Measurements from ENCODE around the gene URI1. TPM values are rescaled to one million over a fixed set of nuclear protein-coding genes. Genes with fewer than 3 reads are reported as not detected.

The URI1 gene
- total RNA-seq, 1 donor from 2014 or later: 43.7 TPM

- no peak for DNase-seq (ENCODE audit: extremely low spot score, unreplicated experiment)
- Mint-ChIP-seq H3K4me1 (ENCODE audit: unreplicated experiment) (peaks cover 16% of the 10 kb centered on the region), H3K9me3 (ENCODE audit: unreplicated experiment) (peaks cover 13% of the 10 kb centered on the region), H3K36me3 (ENCODE audit: unreplicated experiment) (peaks cover 2% of the 10 kb centered on the region), H3K27me3 (ENCODE audit: unreplicated experiment) (peaks cover 3% of the 10 kb centered on the region), H3K27ac (ENCODE audit: unreplicated experiment) (no peak overlapping the region), H3K4me3 (ENCODE audit: unreplicated experiment) (no peak overlapping the region)
- TF ChIP-seq CTCF (IDR thresholded peaks at IDR 0.05): no peak
Observed at GRCh38 chr19:29939628-29940027, 2.4 kb upstream of the URI1 start.

GRCh38 chr19:29940971-29941585, 961 bp upstream of the URI1 start:
- peak overlapping the region; percentile 76 for H3K4me3 Mint-ChIP-seq (ENCODE audit: unreplicated experiment)
- peaks cover 3% of the 10 kb centered on the region for H3K27me3 Mint-ChIP-seq (ENCODE audit: unreplicated experiment)
- no peaks in the 10 kb centered on the region for H3K36me3 Mint-ChIP-seq (ENCODE audit: unreplicated experiment)
- peaks cover 23% of the 10 kb centered on the region for H3K4me1 Mint-ChIP-seq (ENCODE audit: unreplicated experiment)
- H3K27ac Mint-ChIP-seq (ENCODE audit: unreplicated experiment): no peak overlapping the region
- peaks cover 13% of the 10 kb centered on the region for H3K9me3 Mint-ChIP-seq (ENCODE audit: unreplicated experiment)
- no peak for DNase-seq (ENCODE audit: extremely low spot score, unreplicated experiment)
- no peak for TF ChIP-seq CTCF (IDR thresholded peaks at IDR 0.05)

- no peak for TF ChIP-seq CTCF (IDR thresholded peaks at IDR 0.05)
- H3K4me3 Mint-ChIP-seq (ENCODE audit: unreplicated experiment): peak overlapping the region; percentile 92
- peak overlapping the region; percentile 65 for H3K27ac Mint-ChIP-seq (ENCODE audit: unreplicated experiment)
Observed at GRCh38 chr19:29942404-29943261, 594 bp downstream of the URI1 start.

GRCh38 chr19:29943615-29944014, 1.6 kb downstream of the URI1 start:
- Mint-ChIP-seq H3K27me3 (ENCODE audit: unreplicated experiment) (no peaks in the 10 kb centered on the region), H3K9me3 (ENCODE audit: unreplicated experiment) (no peaks in the 10 kb centered on the region), H3K4me3 (ENCODE audit: unreplicated experiment) (peak overlapping the region; percentile 92), H3K4me1 (ENCODE audit: unreplicated experiment) (peaks cover 42% of the 10 kb centered on the region), H3K36me3 (ENCODE audit: unreplicated experiment) (no peaks in the 10 kb centered on the region), H3K27ac (ENCODE audit: unreplicated experiment) (peak overlapping the region; percentile 65)
- DNase-seq (ENCODE audit: extremely low spot score, unreplicated experiment): no peak
- TF ChIP-seq CTCF (IDR thresholded peaks at IDR 0.05): no peak

More at GRCh38 chr19:29942404-29943261, 594 bp downstream of the URI1 start:
- no peaks in the 10 kb centered on the region for H3K36me3 Mint-ChIP-seq (ENCODE audit: unreplicated experiment)
- peaks cover 33% of the 10 kb centered on the region for H3K4me1 Mint-ChIP-seq (ENCODE audit: unreplicated experiment)
- no peak for DNase-seq (ENCODE audit: extremely low spot score, unreplicated experiment)
- H3K9me3 Mint-ChIP-seq (ENCODE audit: unreplicated experiment): no peaks in the 10 kb centered on the region
- H3K27me3 Mint-ChIP-seq (ENCODE audit: unreplicated experiment): no peaks in the 10 kb centered on the region

- no peaks in the 10 kb centered on the region for H3K27me3 Mint-ChIP-seq (ENCODE audit: unreplicated experiment)
- no peak overlapping the region for H3K4me3 Mint-ChIP-seq (ENCODE audit: unreplicated experiment)
- no peak for DNase-seq (ENCODE audit: extremely low spot score, unreplicated experiment)
- H3K36me3 Mint-ChIP-seq (ENCODE audit: unreplicated experiment): no peaks in the 10 kb centered on the region
- no peaks in the 10 kb centered on the region for H3K9me3 Mint-ChIP-seq (ENCODE audit: unreplicated experiment)
- peaks cover 42% of the 10 kb centered on the region for H3K4me1 Mint-ChIP-seq (ENCODE audit: unreplicated experiment)
- H3K27ac Mint-ChIP-seq (ENCODE audit: unreplicated experiment): no peak overlapping the region
- TF ChIP-seq CTCF (IDR thresholded peaks at IDR 0.05): no peak
Observed at GRCh38 chr19:29944390-29945012, 2.5 kb downstream of the URI1 start.

All from osteocyte (in vitro differentiated cells).